Fibroblast of lung (primary cell): ENCODE results near the gene FAAH2.

Experiments
- CTCF ChIP-seq, 2 donors: IDR thresholded peaks in 1 of 2; conservative IDR thresholded peaks in 1 of 2; 1 replicate in 1 of 2; 2 replicates in 1 of 2; pipeline ENCODE4 v1.5.1; 2011 to 2012; ENCODE audit warnings: low read length in 2 of 2, control low read depth in 1 of 2, inconsistent platforms in 1 of 2, low read depth in 1 of 2, mild to moderate bottlenecking in 1 of 2
- EZH2 ChIP-seq: IDR thresholded peaks from 2 replicates; pipeline ENCODE4 v1.5.1; 2012; ENCODE audit warnings: low read length, control low read depth, mild to moderate bottlenecking; ENCODE audit errors: missing control alignments

GRCh38 chrX:57286507-57287251 is at the start of gene FAAH2:
- no peak for TF ChIP-seq CTCF (conservative IDR thresholded peaks at IDR 0.05 in 1 of 2, IDR thresholded peaks at IDR 0.05 in 1 of 2; ENCODE audit: low read depth in 1 of 2, low read length in 2 of 2)
- TF ChIP-seq EZH2 = no peak
